AG10803 (cell line): Measurements from ENCODE around the gene UBE3A.
"Not testable (repeated sequence)": the region's sequence is repeated elsewhere in the genome, so short reads cannot be mapped to it uniquely, and the experiment has no call there.

Source experiments
- DNase-seq: peaks from one replicate; pipeline ENCODE4 v3.0.0; 2010; ENCODE audit warnings: low read depth
- H3K4me3 ChIP-seq: 2 replicates; pipeline ENCODE4 v1.5.1; 2011; ENCODE audit warnings: mild to moderate bottlenecking, low read length, control low read depth
- CTCF ChIP-seq: conservative IDR thresholded peaks from 2 replicates; pipeline ENCODE4 v1.5.1; 2011; ENCODE audit warnings: mild to moderate bottlenecking, low read length, control low read depth, inconsistent platforms

The UBE3A gene

GRCh38 chr15:25456196-25456595 lies 17.4 kb upstream of the UBE3A start:
- no peak overlapping the region for H3K4me3 ChIP-seq
- no peak for DNase-seq
- TF ChIP-seq CTCF, result no peak

- H3K4me3 ChIP-seq, result no peak overlapping the region
- no peak for DNase-seq
- TF ChIP-seq CTCF, result no peak
Observed at GRCh38 chr15:25455226-25455625, 16.4 kb upstream of the UBE3A start.

GRCh38 chr15:25454771-25455170 lies 15.9 kb upstream of the UBE3A start:
- H3K4me3 ChIP-seq, result no peak overlapping the region
- no peak for TF ChIP-seq CTCF
- no peak for DNase-seq

GRCh38 chr15:25453246-25453645 lies 14.4 kb upstream of the UBE3A start:
- H3K4me3 ChIP-seq, DNase-seq: not testable (repeated sequence)

- TF ChIP-seq CTCF, result no peak
- H3K4me3 ChIP-seq, result no peak overlapping the region
- no peak for DNase-seq
Observed at GRCh38 chr15:25451501-25451900, 12.7 kb upstream of the UBE3A start.

GRCh38 chr15:25450163-25450562 lies 11.3 kb upstream of the UBE3A start:
- no peak for DNase-seq
- no peak for TF ChIP-seq CTCF
- no peak overlapping the region for H3K4me3 ChIP-seq

GRCh38 chr15:25446076-25446475 lies 7.3 kb upstream of the UBE3A start:
- TF ChIP-seq CTCF, result no peak

GRCh38 chr15:25445412-25445811 lies 6.6 kb upstream of the UBE3A start:
- no peak for TF ChIP-seq CTCF
- no peak overlapping the region for H3K4me3 ChIP-seq
- DNase-seq, result no peak

More at GRCh38 chr15:25446076-25446475, 7.3 kb upstream of the UBE3A start:
- DNase-seq, result no peak
- no peak overlapping the region for H3K4me3 ChIP-seq
